ENCODE results near the gene ABT1. TPM values are rescaled to one million over a fixed set of nuclear protein-coding genes. Genes with fewer than 3 reads are reported as not detected.

ABT1 gene
- total RNA-seq, 1 experiment from 2014 or later: 26.7 TPM

DNA sequence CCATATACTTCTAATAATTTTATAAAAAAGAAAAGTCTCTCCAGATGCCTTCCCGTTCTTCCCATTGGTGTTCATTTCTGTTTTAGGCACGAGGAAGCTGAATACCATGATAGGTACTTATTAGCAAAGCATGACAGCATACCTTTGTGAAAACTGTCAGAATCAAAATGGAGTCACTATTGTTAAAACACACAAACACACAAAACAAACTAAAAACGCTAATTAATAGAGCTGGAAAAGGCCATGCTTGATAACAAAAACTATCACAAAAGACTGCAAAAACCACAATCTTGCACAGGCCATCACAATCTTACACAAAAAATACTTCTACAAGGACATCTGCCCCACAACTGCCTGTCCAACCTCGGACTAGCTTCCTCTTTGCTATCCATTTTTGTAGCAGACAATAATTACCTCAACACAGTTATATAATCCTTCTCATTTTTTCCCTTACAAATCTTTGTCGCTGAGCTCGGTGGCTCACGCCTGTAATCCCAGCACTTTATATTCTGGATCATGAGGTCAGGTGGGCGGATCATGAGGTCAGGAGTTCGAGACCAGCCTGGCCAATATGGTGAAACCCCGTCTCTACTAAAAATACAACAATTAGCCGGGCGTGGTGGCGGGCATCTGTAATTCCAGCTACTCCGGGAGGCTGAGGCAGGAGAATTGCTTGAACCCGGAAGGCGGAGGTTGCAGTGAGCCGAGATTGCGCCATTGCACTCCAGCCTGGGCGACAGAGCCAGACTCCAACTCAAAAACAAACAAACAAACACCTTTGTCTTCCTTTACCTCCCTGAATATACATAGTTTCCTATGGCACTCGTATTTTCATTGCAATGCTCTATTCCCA is 3.2 kb upstream of the ABT1 start:
- RAD21 ChIA-PET (ENCODE audit: low non-redundant PET in 1 of 2, low total read pairs in 2 of 2, uncharacterized antibody in 2 of 2, unreplicated experiment in 2 of 2): no interaction called here
- H3K27me3 ChIP-seq (ENCODE audit: insufficient read depth, low read length): no peaks in the 10 kb centered on the region
- H3K27ac ChIP-seq (ENCODE audit: low read depth, low read length): no peak overlapping the region; the same call in 1 of the 2 replicates
- peaks cover 18% of the 10 kb centered on the region for H3K79me2 ChIP-seq (ENCODE audit: insufficient read depth, low read length)
- CTCF ChIA-PET: interaction anchor here (0.7 to 4.2 kb wide), 5 partner anchors 11 to 263 kb away, joined by 3 to 45 read pairs (median 7); no protein-coding TSS in a partner anchor
- no peaks in the 10 kb centered on the region for H3K9me2 ChIP-seq (ENCODE audit: insufficient read depth)
- peak overlapping the region; percentile 92 for H3K4me2 ChIP-seq (ENCODE audit: low read length)
- no peak overlapping the region for H3K9ac ChIP-seq (ENCODE audit: low read length)
- H3K4me1 ChIP-seq (ENCODE audit: control insufficient read depth in 1 of 2, insufficient read depth in 2 of 2, low read length in 2 of 2): peaks cover 19 to 43% of the 10 kb centered on the region in 2 experiments
- BruUV-seq (replicated peaks): no TSS peak
- peak overlapping the region; percentile 10 to 15; a peak in 3 of 4 replicates for H3K4me3 ChIP-seq (replicated peaks in 1 of 2; ENCODE audit: low read depth in 1 of 2, low read length in 2 of 2)
- POLR2A ChIA-PET: interaction anchor here (0.8 to 1.8 kb wide), 3 partner anchors 18 to 553 kb away, joined by 3 to 6 read pairs (median 4); a partner anchor contains a TSS
- H2AFZ ChIP-seq (ENCODE audit: low read depth, low read length, poor library complexity, severe bottlenecking): peak overlapping the region; percentile 97
- intact Hi-C loops (cut with micrococcal nuclease): loop anchor here (2.0 kb wide), 1 partner anchor 419 kb away; no protein-coding TSS in a partner anchor
- DNase-seq (ENCODE audit: low read depth, low spot score): no peak
- peaks cover 0 to 2% of the 10 kb centered on the region in 2 experiments; a peak in 1 of 4 replicates for H3K36me3 ChIP-seq (ENCODE audit: control insufficient read depth in 1 of 2, insufficient read depth in 2 of 2, low read length in 2 of 2)
- no peaks in the 10 kb centered on the region for H3K9me3 ChIP-seq (ENCODE audit: control insufficient read depth in 1 of 2, insufficient read depth in 1 of 2, low read depth in 1 of 2, low read length in 2 of 2)
- H4K20me1 ChIP-seq (ENCODE audit: insufficient read depth): no peaks in the 10 kb centered on the region
- peak; percentile 28 for ATAC-seq
- TF ChIP-seq ELF1 (IDR thresholded peaks at IDR 0.05; ENCODE audit: borderline replicate concordance, low read depth) (no peak), POLR2A (IDR thresholded peaks at IDR 0.05; ENCODE audit: borderline replicate concordance, extremely low read depth, insufficient read depth, insufficient read length) (no peak), EZH2 (IDR thresholded peaks at IDR 0.05) (no peak), CEBPB (IDR thresholded peaks at IDR 0.05; ENCODE audit: low read depth) (peak; percentile 40; the same call in 1 of the 2 replicates), TCF7L2 (IDR thresholded peaks at IDR 0.05; ENCODE audit: borderline replicate concordance, extremely low read depth, insufficient read depth, insufficient read length) (no peak), MAX (IDR thresholded peaks at IDR 0.05) (peak; percentile 26; the same call in 1 of the 2 replicates), EGR1 (IDR thresholded peaks at IDR 0.05; ENCODE audit: low read depth) (peak; percentile 51), SIN3A (IDR thresholded peaks at IDR 0.05; ENCODE audit: low read depth) (no peak), EZH2phosphoT487 (IDR thresholded peaks at IDR 0.05; ENCODE audit: borderline replicate concordance) (no peak), SP1 (IDR thresholded peaks at IDR 0.05; ENCODE audit: low read depth) (no peak), YY1 (IDR thresholded peaks at IDR 0.05; ENCODE audit: extremely low read depth, insufficient replicate concordance, low read depth, low read length) (no peak), CBX3 (IDR thresholded peaks at IDR 0.05; ENCODE audit: low read depth) (0 out of 2 replicates have a peak, but pooled peaks have one; percentile 44), ZNF274 (IDR thresholded peaks at IDR 0.05; ENCODE audit: low read depth, low read length) (no peak), SRF (IDR thresholded peaks at IDR 0.05; ENCODE audit: low read depth) (no peak)
- TF ChIP-seq, protein P1, sequence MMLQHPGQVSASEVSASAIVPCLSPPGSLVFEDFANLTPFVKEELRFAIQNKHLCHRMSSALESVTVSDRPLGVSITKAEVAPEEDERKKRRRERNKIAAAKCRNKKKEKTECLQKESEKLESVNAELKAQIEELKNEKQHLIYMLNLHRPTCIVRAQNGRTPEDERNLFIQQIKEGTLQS (IDR thresholded peaks at IDR 0.05): no peak
- TF ChIP-seq, protein P2, sequence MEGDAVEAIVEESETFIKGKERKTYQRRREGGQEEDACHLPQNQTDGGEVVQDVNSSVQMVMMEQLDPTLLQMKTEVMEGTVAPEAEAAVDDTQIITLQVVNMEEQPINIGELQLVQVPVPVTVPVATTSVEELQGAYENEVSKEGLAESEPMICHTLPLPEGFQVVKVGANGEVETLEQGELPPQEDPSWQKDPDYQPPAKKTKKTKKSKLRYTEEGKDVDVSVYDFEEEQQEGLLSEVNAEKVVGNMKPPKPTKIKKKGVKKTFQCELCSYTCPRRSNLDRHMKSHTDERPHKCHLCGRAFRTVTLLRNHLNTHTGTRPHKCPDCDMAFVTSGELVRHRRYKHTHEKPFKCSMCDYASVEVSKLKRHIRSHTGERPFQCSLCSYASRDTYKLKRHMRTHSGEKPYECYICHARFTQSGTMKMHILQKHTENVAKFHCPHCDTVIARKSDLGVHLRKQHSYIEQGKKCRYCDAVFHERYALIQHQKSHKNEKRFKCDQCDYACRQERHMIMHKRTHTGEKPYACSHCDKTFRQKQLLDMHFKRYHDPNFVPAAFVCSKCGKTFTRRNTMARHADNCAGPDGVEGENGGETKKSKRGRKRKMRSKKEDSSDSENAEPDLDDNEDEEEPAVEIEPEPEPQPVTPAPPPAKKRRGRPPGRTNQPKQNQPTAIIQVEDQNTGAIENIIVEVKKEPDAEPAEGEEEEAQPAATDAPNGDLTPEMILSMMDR (IDR thresholded peaks at IDR 0.05 in 2 of 3, conservative IDR thresholded peaks at IDR 0.05 in 1 of 3; ENCODE audit: borderline replicate concordance in 1 of 3, insufficient read depth in 1 of 3, low read depth in 2 of 3, low read length in 2 of 3): no peak
- TF ChIP-seq, protein P3, sequence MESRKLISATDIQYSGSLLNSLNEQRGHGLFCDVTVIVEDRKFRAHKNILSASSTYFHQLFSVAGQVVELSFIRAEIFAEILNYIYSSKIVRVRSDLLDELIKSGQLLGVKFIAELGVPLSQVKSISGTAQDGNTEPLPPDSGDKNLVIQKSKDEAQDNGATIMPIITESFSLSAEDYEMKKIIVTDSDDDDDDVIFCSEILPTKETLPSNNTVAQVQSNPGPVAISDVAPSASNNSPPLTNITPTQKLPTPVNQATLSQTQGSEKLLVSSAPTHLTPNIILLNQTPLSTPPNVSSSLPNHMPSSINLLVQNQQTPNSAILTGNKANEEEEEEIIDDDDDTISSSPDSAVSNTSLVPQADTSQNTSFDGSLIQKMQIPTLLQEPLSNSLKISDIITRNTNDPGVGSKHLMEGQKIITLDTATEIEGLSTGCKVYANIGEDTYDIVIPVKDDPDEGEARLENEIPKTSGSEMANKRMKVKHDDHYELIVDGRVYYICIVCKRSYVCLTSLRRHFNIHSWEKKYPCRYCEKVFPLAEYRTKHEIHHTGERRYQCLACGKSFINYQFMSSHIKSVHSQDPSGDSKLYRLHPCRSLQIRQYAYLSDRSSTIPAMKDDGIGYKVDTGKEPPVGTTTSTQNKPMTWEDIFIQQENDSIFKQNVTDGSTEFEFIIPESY (IDR thresholded peaks at IDR 0.05; ENCODE audit: extremely low read depth, insufficient replicate concordance, low read length): no peak

All from HCT116 (cell line).